ENCODE results near the gene BEGAIN.

BEGAIN gene

DNA sequence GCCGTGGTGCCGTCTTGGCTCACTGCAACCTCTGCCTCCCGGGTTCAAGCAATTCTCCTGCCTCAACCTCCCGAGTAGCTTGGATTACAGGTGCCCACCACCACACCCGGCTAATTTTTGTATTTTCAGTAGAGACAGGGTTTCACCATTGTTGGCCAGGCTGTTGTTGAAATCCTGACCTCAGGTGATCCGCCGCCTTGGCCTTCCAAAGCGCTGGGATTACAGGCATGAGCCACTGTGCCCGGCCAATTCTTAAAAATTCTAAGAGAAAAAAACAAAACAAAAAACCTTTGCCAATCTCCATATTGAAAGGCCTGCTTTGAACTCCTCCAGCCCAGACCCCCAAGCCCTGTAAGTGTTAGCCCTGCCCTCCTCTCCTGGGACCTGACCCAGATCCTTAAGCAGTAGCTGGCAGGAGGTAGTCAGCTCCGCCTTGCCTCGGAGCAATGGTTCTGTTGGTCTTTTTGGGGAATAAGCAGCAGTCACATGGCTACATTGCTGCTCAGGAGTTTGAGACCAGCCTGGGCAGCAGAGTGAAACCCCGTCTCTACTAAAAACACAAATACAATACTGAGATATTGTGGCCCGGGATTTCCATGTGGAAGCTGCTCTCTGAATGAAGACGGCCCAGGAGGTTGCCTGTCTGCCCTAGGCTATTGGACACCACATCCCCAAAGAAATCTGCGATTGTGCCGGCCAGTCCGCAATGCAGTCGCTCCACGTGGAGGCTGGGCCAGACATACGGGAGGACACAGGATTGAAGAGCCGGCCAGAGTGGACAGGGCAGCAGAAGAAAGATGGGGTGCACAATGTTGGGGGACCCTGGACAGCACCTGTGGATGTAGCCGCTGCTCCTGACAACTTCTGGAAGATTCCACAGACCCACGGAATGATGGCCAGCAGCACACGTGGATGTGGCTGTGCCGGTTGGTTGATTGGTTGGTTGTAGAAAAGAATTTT is 28.8 kb upstream of the BEGAIN start:
- DNase-seq: no peak

DNA sequence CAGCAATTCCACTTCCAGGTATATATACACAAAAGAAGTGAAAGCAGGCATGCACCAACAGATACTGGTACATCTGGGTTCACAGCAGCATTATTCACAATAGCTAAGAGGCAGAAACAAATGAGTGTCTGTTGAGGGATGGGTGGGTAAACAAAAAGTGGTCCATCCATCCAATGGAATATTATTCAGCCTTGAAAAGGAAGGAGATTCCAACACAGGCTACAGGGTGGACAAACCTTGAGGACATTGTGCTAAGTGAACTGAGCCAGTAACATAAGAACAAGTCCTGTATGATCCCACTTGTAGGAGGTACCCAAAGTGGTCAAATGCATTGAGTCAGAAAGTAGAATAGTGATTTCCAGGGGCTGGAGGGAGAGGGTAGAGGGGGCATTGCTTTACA is 27.6 kb upstream of the BEGAIN start:
- no peak for DNase-seq

DNA sequence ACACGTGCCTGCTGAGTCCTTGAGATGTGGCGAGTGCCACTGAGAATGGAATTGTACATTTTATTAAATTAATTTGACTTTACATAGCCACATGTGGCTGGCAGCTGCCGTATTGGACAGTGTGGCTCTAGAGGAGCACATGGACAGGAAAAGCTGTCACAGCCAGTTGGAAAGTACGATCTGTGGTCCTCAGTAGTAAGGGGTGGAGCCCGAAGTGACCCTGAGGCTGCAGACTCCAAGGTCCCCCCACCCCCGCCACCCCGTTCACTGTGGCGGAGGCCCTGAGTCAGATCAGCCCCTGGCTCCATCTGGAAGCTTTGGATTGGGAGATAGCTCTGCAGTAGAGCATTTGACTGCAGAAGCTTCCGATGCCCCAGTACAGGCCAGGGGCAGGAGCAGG is 25.8 kb upstream of the BEGAIN start:
- no peak for DNase-seq

DNA sequence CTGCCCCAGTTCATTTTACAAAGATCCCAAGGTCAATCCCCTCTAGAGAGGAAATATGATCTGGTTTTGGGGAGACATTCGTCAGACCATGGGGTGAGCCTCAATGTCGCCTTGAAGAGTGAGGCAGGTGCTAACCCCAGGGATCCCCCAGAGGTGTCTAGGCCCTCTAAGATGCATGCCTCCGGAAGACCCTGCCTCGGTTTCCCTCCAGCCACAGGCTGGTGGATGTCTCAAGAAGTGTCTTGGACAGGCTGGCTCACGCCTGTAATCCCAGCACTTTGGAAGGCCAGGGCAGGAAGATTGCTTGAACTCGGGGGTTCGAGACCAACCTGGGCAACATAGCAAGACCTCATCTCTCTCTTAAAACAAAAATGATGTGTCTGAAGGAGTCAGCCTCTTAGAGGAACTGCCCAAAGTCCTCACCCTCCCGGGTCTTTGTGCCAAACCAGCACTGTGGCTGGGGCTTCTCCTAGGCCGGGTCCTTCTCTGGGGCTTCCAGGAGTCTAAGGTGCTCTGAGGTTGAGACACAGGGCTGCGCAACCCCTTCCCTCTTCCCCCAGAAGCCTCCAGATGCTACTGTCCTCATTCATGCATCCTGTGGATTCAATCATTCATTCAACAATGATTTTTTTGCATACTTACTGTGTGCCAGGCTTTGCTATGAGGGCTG is 24.7 kb upstream of the BEGAIN start:
- DNase-seq: no peak

DNA sequence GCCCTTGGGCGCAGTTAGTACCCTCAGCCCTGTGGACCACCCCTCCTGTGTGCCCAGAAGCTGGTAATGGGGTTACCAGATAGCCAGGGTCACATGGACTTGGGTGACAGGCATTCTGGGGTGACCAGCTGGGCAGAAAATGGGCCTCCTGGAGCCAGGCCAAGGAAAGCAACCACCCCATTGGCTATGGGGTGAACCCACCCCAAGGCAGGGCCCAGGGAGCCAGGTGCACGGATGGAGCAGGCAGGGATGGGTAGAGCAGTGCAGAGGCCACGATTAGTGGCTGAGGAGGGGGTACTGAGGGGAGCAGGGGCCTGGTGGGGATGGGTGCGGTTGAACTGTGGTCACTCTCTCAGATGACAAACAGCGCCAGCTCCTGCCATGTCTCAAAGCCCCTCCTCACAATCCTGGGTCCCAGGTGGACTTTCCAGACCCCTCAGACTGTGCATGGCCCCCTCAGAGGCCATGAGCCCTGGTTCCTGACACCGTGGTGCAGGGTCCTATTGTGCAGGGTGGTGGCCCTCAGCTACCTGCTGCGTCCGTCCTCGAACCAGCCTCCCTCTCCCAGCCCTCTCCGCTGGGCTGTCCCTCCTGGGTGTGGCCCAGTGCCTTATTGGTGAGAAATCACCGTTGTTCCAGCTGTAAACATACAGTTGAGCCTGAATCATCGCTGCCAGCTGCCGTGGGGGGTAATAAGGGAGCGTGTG is 23.4 kb upstream of the BEGAIN start:
- DNase-seq: no peak

DNA sequence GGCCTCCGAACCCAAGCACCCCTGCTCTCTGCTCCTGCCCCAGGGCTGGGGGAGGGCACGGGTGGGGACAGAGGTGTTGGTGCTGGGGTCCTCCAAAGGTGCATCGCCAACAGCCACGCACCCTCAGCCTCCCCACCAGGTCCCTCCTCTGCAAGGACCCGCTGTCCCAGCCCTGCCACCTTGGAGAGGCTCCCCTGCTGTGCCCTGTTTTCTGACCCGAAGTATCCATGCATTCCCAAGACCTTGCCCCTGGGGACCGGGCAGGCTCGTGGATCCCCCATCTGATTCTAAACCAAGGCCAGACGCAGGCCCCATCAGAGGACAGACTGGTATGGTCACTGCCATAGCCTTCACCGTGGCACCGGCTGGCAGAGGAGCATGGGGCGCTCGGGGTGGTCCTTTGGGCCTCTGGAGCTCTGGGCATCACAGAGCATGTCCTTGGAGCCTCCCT is 22.7 kb upstream of the BEGAIN start:
- no peak for DNase-seq

DNA sequence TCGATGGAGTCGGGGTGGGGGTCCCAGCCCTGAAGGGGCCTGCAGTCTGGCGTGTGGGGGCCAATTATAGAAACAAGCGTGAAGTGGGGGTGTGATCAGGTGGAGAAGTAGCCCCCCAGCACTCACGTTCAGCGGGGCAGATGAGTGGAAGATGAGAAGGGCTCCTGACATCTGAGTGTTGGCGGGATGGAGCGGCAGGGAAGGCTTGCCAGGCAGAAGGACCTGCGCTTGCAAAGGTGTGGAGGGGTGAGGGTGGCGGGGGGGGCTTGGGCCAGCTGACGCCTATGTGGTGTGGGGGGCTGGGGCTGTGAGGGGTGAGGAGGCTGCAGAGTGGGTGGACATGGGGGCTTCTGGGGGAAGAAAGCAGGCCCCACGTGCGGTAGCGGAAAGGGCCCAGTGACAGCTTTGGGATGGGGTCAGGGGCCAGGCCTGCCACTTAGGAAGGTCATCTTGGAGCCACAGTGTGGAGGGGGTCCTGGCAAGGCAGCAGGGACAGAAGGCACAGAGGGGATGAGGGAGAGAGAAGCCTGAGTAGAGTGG is 22.2 kb upstream of the BEGAIN start:
- DNase-seq: no peak

DNA sequence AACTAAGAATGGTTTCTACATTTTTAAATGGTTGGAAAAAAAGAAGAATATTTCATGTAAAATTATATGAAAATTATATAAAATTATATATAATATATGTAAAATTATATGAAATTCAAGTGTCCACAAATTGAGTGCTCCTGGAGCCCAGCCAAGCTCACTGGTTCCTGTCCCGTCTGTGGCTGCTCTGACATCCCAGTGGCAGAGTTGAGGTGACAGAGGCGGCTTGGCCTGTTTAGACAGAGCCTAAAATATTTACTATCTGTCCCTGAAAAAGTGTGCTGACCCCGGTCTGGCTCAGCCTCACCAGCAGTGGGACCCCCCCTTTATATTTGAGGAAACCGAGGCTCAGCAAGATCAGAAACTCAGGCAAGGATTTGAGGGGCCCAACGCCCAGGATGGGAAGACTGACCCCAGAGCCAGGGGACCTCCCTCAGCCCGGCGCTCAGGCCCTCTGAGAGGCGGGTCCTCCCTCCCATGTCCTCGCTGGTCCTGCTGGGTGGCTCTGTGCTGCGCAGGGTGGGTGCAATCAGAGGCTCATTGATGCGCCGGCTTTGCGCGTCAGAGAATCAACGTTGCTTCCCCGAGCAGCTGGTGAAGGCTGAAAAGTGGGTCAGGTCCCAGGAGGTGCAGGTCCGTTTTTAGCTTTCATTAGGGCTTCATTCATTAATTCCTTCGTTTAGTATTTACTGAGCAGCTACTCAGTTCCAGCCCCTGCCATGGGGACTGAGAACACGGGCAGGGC is 21.5 kb upstream of the BEGAIN start:
- DNase-seq: no peak

DNA sequence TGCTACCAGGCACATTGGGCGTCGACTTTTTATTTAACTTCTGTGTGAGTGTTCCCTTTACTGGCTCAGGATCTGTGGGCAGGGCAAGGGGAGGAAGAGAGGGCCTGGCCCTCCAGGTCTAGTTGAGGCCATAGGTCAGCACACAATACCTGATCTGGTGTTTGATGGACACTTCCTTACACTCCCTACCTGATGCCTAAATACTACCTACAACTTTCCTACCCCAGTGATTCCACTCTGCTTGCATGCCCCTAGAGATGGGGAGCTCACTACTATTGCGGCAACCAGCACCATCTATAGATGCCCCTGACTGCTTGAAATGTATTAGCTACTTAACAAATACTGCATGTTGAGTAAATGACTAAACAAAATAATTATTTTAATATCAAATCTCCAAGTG is 20.8 kb upstream of the BEGAIN start:
- no peak for DNase-seq

DNA sequence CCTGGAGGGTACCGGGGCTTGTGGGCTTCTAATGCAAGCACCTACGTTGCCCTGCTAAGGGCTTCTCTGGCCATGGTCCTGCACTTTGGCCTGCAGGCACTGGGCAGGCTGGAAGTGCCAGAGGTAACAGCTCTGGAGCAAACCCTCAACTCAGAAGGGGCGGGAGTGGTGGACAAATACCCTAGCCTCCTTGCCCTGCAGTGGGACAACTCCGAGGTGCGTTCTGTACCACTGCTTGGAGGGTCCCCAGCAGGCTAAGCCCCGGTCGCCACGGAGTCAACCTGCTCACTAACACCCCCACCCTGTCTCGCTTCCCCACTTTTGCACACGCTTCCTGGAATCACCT is 20.4 kb upstream of the BEGAIN start:
- no peak for DNase-seq

DNA sequence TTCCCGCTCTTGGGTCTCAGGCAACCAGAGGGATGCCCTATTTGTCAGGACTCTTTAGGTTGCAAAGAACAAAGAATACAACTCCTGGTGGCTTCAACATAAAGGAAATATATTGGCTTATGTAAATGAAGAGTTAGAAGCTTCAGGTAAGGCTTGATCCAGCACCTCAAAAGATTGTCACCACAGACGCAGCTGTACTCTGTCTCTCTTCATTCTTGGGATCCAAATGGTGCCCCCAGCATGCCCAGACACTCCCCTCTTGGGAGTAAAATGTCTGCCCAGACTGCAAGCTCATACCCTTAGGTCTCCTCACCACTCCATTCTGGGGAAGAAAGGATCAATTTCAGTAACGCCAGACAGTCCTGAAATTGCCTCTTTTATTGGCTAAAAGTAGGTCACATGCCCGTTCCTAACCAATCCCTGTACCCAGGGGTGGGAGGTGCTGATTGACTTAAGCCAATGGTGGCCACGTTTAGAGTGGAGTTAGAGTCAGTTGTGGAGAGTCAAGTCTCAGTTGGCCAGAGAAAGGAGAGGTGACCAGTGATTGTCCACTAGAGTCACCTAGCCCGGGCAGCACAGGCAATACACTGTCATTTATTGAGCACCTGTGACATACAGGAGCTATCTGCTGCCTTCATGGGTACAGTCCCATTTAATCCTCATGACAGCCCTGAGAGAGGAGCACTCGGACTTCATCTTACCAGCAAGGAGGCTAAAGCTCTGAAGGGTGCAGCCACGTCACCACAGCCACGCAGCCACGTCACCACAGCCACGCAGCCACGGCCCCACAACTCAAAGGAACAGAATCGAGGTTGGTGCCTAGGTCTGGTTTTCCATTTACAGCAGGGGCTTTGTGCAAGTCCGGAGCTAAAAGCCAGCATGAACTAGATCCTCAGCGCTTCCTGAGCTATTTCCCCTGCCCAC is 19.7 kb upstream of the BEGAIN start:
- DNase-seq: no peak

DNA sequence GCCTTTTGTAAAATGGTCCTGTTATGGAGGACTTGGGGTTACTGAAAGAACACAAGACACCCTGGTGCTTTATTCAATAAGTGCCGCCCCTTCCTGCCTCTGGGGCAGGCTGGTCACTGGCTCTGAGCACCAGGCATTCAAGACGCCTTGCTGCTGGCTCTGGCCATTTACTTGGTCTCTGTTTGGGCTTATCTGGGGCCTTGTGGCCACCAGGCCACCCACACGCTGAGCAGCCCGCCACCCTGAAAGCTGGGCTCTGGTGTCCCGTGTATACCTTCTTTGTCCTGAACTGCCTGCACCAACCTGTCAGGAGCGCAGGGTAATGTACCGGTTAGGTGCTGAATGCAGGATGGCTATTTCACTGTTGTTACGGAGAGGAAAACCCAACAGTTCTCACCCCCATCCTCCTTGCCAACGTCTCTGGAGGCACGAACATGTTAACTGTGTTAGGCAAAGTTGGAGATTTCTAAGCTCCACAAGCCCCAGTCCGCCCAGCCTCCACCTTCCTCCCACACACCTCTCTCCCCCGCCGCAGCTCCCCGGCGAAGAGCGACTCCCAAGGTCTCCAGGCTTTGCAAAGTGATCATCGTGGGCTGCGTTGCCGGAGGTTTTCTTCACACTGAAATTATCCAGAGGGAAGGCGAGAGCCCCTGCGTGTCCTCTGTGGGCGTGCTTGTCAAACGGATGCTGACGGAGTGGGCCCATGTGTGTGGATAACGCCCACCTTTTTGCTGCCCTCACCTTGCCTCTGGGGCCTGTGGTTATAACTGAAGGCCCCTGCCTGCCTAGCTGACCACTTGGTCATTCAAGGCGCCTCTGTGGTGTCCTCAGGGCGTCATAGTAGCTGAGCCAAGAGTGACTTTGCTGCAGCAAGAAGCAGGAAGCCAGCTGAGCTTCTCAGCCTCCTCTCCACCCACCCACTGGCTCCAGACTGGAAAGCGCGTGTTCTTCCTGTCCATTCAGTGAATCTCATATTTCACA is 18.8 kb upstream of the BEGAIN start:
- DNase-seq: no peak

DNA sequence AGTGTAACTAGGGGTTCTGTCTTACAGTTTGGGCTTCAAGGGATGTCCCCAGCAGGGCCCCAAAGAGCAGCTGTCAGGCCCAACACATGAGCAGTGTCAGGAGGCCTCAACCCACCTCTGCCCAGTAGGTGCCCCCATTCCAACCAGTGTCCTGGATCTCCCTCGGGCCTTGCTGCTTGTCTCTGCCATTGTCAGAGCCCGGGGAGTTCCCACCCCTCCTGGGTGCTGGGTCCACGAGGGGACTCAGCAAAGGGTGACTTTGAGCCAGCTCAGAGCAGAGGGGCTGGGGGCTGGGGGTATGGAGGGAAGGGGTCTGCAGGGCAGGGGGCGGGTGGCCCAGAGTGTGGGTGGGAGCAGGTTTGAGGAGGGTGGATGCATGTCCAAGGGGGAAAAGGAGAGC is 18.0 kb upstream of the BEGAIN start:
- no peak for DNase-seq

DNA sequence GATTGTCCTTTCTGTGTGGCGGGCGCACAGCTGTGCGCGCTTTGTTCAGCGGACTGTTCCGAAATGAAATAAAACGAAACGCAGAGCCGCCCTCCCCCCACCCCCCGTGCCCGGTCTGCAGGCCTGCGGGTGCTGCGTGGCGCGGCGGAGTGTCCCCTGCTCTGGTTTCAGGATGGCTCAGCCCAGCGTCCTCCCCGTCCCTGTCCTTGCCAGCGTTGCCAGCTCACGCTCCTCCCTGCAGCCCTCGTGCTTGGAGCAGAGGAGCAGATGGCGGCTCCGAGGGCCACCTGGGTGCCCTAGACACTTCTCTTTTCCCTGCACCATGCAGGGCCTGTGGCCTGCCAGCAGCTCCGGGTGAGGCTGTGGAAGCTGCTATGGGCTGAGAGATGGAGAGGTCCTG is 17.5 kb upstream of the BEGAIN start:
- no peak for DNase-seq

DNA sequence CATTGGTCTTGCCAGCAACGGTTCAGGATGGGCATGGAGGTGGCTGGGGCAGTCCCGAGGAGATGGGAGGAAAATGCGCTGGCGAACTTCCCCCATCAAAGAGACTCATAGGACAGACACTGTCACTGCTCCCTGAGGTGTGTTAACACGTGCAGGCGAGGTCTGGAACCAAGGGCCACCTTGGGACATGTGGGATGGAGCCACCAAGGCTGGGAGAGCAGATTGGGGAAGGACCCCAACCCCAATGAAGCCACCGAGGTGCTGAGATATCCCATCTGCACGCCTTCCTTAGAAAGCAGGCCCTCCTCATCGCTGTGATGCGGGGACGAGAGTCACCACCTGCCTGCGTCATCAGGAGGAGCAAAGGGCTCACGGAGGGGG is 16.9 kb upstream of the BEGAIN start:
- no peak for DNase-seq

DNA sequence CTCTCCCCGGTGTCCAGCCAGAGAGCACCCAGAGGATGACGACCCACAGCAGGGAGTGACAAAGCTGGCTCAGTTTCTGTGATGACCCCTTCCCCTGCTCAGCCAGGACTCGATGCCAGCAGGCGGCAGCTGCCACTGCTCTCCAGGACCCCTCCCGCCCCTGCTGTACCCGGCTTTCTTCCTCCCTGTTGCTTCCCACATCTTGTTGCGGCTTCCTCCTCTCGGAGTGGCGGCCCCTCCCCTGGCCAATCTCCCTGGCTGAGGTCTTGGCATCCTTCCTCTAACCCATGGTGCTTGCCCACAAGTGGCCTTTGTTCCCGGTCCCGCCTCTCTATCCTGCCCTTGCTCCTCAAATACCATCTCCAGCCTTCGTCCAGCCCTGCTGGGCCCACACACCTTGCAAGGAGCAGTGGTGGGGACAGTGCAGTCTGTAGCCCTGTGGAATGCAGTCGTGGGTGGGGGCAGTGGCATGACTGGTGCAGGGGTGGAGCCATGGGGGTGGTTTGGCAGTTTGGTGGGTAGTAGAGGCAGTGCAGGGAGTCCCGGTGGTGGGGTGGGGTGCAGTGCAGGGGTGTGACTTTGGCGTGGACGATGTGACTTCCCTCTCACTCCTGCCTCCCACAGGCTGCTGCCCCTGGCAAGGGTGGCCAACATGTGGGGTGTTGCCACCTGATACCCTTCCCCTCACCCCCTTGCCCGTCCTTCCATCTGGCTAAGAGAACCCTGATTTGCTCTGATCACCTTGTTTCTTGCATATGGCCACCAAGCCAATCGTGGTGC is 16.3 kb upstream of the BEGAIN start:
- no peak for DNase-seq

DNA sequence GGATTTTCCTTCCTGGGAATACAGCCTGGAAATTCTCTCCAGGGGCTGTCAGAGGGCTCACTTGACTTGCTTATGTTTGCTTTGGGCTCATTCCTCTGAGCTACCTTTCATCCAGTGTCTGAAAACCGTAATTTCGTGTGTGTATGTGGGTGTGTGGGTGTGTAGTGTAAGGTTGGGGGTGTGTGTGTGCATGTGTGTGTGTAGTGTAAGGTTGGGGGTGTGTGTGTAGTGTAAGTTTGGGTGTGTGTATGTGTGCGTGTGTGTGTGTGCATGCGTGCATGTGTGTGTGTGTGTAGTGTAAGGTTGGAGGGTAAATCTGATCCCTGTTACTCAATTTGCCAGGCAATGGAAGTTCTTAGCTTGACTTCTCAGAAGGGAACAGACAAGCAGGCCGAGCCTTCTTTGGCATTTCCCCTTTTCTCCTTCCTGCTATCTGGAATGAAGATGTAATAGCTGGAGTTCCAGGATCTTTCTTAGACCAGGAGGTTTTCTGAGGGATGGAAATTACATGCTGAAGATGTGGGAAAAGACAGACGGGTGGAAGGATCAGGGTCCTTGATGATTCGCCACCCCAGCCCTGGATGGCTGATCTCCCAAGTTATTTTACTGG is 15.5 kb upstream of the BEGAIN start:
- no peak for DNase-seq

DNA sequence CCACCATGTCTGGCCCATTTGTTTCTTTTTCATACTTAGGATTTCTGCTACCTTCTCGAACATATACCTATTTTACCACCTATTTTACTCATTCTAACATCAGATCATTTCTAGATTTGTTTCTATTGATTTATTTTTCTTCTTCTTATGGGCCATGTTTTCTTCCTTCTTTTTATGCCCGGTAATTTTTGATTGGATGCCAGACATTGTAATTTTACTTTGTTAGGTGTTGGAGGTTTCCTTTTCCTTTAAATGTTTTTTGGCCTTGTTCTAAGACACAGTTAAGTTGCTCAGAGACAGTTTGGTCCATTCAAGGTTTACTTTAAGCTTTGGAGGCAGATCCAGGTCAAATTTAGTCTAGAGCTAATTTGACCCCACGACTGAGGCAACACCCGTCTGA is 14.7 kb upstream of the BEGAIN start:
- no peak for DNase-seq

DNA sequence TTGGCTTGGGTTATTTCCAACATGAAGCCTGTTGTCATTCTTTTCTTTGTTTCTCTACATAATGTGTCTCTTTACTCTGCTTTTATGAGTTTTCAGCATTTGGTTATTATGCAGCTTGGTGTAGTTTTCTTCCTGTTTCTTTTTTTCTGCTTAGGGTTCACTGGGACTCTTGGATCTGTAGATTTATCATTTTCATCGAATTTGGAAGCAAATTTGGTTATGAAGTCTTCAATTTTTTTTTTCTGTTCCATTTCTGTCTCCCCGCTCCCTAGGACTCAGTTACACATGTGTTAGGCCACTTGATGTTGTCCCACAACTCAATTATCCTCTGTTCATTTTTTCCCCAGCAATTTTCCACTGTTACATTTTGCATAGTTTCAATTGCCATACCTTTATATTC is 13.8 kb upstream of the BEGAIN start:
- no peak for DNase-seq
